Tibial nerve (tissue), 4 donors: ENCODE data around the gene GNAZ. TPM values are rescaled to one million over a fixed set of nuclear protein-coding genes. Genes with fewer than 3 reads are reported as not detected.

ENCODE experiments used
- DNase-seq, 2 donors: peaks; one replicate each; pipeline ENCODE4 v3.0.0-alpha.2; 2019; ENCODE audit warnings: low spot score in 2 of 2
- H3K27ac ChIP-seq, 4 donors: fragments of 200-600 bp; sonication (generic) in 3 of 4; one replicate each; pipeline ENCODE4 v1.5.1; 2017 to 2019; ENCODE audit warnings: mild to moderate bottlenecking in 1 of 4
- H3K27me3 ChIP-seq, 2 donors: fragments of 200-600 bp; sonication (generic) in 1 of 2; one replicate each; pipeline versions ENCODE4 v1.5.1 to v1.6.0; 2017 to 2019
- H3K36me3 ChIP-seq, 3 donors: fragments of 200-600 bp; sonication (generic); one replicate each; pipeline ENCODE4 v1.5.1; 2018 to 2019
- H3K4me1 ChIP-seq, 4 donors: fragments of 200-600 bp; sonication (generic) in 3 of 4; one replicate each; pipeline ENCODE4 v1.5.1; 2017 to 2019
- H3K4me3 ChIP-seq, 4 donors: fragments of 200-600 bp; sonication (generic) in 3 of 4; one replicate each; pipeline ENCODE4 v1.5.1; 2017 to 2019; ENCODE audit warnings: mild to moderate bottlenecking in 1 of 4, moderate library complexity in 1 of 4
- H3K9me3 ChIP-seq, 4 donors: fragments of 200-600 bp; sonication (generic) in 3 of 4; one replicate each; pipeline ENCODE4 v1.5.1; 2017 to 2019
- EP300 ChIP-seq, 2 donors: sonication (generic); formaldehyde crosslinking; IDR thresholded peaks; one replicate each; pipeline ENCODE4 v1.6.1; 2017; ENCODE audit warnings: antibody characterized with exemption in 2 of 2, mild to moderate bottlenecking in 1 of 2
- POLR2A ChIP-seq, 2 donors: fragments of 450-650 bp; IDR thresholded peaks; one replicate each; pipeline ENCODE4 v1.6.1; 2017; ENCODE audit warnings: antibody characterized with exemption in 2 of 2, mild to moderate bottlenecking in 2 of 2, moderate library complexity in 2 of 2
- WGBS, 2 donors: methylation state at CpG; one replicate each; pipeline ENCODE4 v1.1.5; 2018; 5-methylcytosine and 5-hydroxymethylcytosine counted together
- total RNA-seq, 4 donors: library from RNA; depleted of rRNA; stranded (reverse); fragments of >200 nt; gene quantifications; one replicate each; pipeline ENCODE4 v1.1.0, GENCODE V29; 2016
- TF ChIP-seq, protein P1 (sequence below), 5 experiments: fragments of 200-600 bp in 3 of 5; fragments of 450-650 bp in 2 of 5; sonication (generic) in 3 of 5; IDR thresholded peaks; one replicate each; pipeline ENCODE4 v1.5.1; 2016 to 2019; ENCODE audit warnings: antibody characterized with exemption in 5 of 5, mild to moderate bottlenecking in 3 of 5, moderate library complexity in 2 of 5

The GNAZ gene
- total RNA-seq, 4 donors from 2014 or later, result 14.1 to 20.1 (median 18.0) TPM

- Histone ChIP-seq H3K4me3 (no peak overlapping the region), H3K4me1 (peaks cover 0 to 4% (median 0%) of the 10 kb centered on the region in 4 donors), H3K36me3 (no peaks in the 10 kb centered on the region), H3K9me3 (no peaks in the 10 kb centered on the region), H3K27me3 (no peaks in the 10 kb centered on the region), H3K27ac (no peak overlapping the region)
- DNase-seq, result no peak
- TF ChIP-seq POLR2A (IDR thresholded peaks at IDR 0.05), result no peak
- TF ChIP-seq, protein P1, sequence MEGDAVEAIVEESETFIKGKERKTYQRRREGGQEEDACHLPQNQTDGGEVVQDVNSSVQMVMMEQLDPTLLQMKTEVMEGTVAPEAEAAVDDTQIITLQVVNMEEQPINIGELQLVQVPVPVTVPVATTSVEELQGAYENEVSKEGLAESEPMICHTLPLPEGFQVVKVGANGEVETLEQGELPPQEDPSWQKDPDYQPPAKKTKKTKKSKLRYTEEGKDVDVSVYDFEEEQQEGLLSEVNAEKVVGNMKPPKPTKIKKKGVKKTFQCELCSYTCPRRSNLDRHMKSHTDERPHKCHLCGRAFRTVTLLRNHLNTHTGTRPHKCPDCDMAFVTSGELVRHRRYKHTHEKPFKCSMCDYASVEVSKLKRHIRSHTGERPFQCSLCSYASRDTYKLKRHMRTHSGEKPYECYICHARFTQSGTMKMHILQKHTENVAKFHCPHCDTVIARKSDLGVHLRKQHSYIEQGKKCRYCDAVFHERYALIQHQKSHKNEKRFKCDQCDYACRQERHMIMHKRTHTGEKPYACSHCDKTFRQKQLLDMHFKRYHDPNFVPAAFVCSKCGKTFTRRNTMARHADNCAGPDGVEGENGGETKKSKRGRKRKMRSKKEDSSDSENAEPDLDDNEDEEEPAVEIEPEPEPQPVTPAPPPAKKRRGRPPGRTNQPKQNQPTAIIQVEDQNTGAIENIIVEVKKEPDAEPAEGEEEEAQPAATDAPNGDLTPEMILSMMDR (IDR thresholded peaks at IDR 0.05), result no peak
- WGBS, 2 donors, result 90 to 94% methylated on average over 3 of the region's 3 CpGs
Measured at GRCh38 chr22:23085351-23085671, 15.0 kb downstream of the GNAZ start.

- H3K27me3 ChIP-seq, result no peaks in the 10 kb centered on the region
- H3K9me3 ChIP-seq, result no peaks in the 10 kb centered on the region
- WGBS, 2 donors, result 73 to 78% methylated on average over 9 of the region's 9 CpGs
- no peak overlapping the region for H3K4me3 ChIP-seq
- H3K4me1 ChIP-seq, result peaks cover 0 to 4% (median 0%) of the 10 kb centered on the region in 4 donors
- H3K27ac ChIP-seq, result no peak overlapping the region
- TF ChIP-seq, protein P1 (IDR thresholded peaks at IDR 0.05), result no peak
- TF ChIP-seq POLR2A (IDR thresholded peaks at IDR 0.05), result no peak
- TF ChIP-seq EP300 (IDR thresholded peaks at IDR 0.05), result no peak
- DNase-seq, result no peak
- H3K36me3 ChIP-seq, result no peaks in the 10 kb centered on the region
Measured at GRCh38 chr22:23085785-23086184, 15.5 kb downstream of the GNAZ start.

DNA sequence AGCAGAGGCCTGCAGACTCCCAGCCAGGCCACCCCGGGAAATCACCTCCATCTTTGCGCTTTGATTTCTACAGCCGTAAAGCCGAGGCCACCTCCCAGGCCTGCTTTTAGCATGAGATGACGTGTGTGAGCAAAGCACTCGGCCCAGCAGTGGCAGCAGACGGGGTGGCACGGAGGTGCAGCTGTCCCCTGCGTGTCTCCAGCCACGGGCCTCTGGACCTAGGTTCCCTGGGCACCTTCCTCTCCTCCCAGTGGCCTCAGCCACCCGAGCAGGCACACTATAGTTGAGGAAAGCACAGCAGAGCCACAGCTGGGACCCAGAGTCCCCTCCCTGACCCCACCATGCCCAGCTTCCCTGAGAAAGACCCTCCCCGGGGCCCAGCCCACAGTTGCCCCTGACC, 15.9 kb downstream of the GNAZ start:
- Histone ChIP-seq H3K36me3 (no peaks in the 10 kb centered on the region), H3K4me3 (no peak overlapping the region), H3K4me1 (peaks cover 0 to 4% (median 0%) of the 10 kb centered on the region in 4 donors), H3K9me3 (no peaks in the 10 kb centered on the region), H3K27ac (no peak overlapping the region), H3K27me3 (no peaks in the 10 kb centered on the region)
- DNase-seq, result no peak
- TF ChIP-seq EP300 (IDR thresholded peaks at IDR 0.05) (no peak), POLR2A (IDR thresholded peaks at IDR 0.05) (no peak)
- WGBS, 2 donors, result 88 to 91% methylated on average over 10 to 12 of the region's 12 CpGs

DNA sequence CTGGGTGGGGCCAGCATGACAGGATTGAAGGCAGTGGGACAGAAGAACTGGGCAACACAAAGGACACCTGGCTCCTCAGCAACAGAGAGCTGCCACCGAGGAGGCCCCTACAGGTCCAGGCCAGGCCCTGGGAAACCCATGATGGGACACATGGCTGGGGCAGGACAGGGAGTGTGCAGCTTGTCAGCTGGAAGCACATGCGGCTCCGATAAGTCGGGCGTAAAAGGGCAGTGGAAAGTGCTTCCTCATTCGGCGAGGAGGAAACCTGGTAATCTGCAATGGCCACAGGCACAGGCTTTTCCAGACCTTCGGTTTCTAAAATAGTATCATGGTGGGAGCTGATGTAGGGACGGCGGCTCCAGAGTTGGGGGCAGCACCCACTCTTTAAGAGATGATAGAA, 16.5 kb downstream of the GNAZ start:
- DNase-seq, result no peak

DNA sequence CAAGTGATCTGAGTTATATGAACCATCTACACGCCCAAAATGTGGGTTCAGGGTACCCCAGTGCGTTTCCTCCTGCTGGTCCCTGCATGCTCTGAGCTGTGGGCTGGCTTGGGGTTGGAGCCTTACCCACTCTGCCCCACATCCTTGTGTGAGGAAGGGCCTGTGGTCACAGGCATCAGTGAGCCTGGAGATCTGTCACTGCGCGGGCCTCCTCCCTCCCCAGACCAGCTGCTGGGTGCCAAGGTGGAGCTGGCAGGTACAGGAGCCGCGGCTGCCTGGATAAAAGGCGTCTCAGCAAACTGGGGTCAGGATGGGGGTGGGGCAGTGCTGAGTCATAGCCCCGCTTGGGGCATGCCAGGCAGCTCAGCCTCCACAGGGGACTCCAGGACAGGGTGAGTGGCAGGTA, 17.9 kb downstream of the GNAZ start:
- WGBS, 2 donors, result 91 to 95% methylated on average over 6 to 8 of the region's 8 CpGs

More for the DNA sequence above, 16.5 kb downstream of the GNAZ start:
- no peaks in the 10 kb centered on the region for H3K9me3 ChIP-seq
- 78 to 85% methylated on average over 10 of the region's 10 CpGs for WGBS, 2 donors
- no peak overlapping the region for H3K4me3 ChIP-seq
- H3K4me1 ChIP-seq, result peaks cover 0 to 4% (median 0%) of the 10 kb centered on the region in 4 donors
- no peaks in the 10 kb centered on the region for H3K36me3 ChIP-seq
- no peaks in the 10 kb centered on the region for H3K27me3 ChIP-seq
- no peak overlapping the region for H3K27ac ChIP-seq
- TF ChIP-seq, protein P1 (IDR thresholded peaks at IDR 0.05), result no peak
- no peak for TF ChIP-seq EP300 (IDR thresholded peaks at IDR 0.05)

More for the DNA sequence above, 17.9 kb downstream of the GNAZ start:
- Histone ChIP-seq H3K9me3 (no peaks in the 10 kb centered on the region), H3K4me1 (peaks cover 0 to 4% (median 0%) of the 10 kb centered on the region in 4 donors), H3K4me3 (no peak overlapping the region), H3K27me3 (no peaks in the 10 kb centered on the region), H3K36me3 (no peaks in the 10 kb centered on the region), H3K27ac (no peak overlapping the region)
- no peak for DNase-seq
- no peak for TF ChIP-seq EP300 (IDR thresholded peaks at IDR 0.05)
- no peak for TF ChIP-seq POLR2A (IDR thresholded peaks at IDR 0.05)
- TF ChIP-seq, protein P1 (IDR thresholded peaks at IDR 0.05), result no peak
